H54 (cell line): ENCODE data around the gene OR51V1.
"Not testable (repeated sequence)": the region's sequence is repeated elsewhere in the genome, so short reads cannot be mapped to it uniquely, and the experiment has no call there.

ENCODE experiments used
- DNase-seq: peaks from one replicate; pipeline ENCODE4 v3.0.0; 2011; ENCODE audit warnings: low spot score, mixed read lengths; ENCODE audit not compliant: insufficient read length
- FAIRE-seq: peaks from 3 replicates; lab custom pipeline; 2011; peaks lifted over from hg19 to GRCh38; lab: Jason Lieb, UNC
- POLR2A ChIP-seq: IDR thresholded peaks from 2 replicates; pipeline ENCODE4 v1.6.1; 2011; ENCODE audit warnings: low read depth, mild to moderate bottlenecking, low read length

The OR51V1 gene, protein sequence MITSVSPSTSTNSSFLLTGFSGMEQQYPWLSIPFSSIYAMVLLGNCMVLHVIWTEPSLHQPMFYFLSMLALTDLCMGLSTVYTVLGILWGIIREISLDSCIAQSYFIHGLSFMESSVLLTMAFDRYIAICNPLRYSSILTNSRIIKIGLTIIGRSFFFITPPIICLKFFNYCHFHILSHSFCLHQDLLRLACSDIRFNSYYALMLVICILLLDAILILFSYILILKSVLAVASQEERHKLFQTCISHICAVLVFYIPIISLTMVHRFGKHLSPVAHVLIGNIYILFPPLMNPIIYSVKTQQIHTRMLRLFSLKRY

GRCh38 chr11:5200582-5200981 is at the start of gene OR51V1:
Gene OR51V1, minus strand, starts transcription at chr11:5200682. Its CDS starts 0 bp downstream, at chr11:5200682.
- no peak for TF ChIP-seq POLR2A
- DNase-seq (no peak), FAIRE-seq (no peak)

DNA sequence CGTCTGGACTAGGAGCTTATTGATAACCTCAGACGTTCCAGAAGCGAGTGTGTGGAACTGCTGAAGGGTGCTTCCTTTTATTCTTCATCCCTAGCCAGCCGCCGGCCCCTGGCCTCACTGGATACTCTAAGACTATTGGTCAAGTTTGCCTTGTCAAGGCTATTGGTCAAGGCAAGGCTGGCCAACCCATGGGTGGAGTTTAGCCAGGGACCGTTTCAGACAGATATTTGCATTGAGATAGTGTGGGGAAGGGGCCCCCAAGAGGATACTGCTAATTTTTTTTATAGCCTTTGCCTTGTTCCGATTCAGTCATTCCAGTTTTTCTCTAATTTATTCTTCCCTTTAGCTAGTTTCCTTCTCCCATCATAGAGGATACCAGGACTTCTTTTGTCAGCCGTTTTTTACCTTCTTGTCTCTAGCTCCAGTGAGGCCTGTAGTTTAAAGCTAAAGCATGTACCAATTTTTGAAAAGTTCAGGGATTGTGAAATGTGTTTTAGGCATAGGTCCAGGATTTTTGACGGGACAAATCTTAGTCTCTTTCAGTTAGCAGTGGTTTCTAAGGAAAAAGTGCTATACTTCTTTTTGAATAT is 49.4 kb upstream of the OR51V1 start, which contains the start of gene HBG1:
HBG1 (minus strand) TSS at position 51 of the 590 bp plus-strand sequence. CDS start 53 bp downstream, outside the sequence.
- FAIRE-seq, result peak; percentile 68
- not testable (repeated sequence) for DNase-seq

DNA sequence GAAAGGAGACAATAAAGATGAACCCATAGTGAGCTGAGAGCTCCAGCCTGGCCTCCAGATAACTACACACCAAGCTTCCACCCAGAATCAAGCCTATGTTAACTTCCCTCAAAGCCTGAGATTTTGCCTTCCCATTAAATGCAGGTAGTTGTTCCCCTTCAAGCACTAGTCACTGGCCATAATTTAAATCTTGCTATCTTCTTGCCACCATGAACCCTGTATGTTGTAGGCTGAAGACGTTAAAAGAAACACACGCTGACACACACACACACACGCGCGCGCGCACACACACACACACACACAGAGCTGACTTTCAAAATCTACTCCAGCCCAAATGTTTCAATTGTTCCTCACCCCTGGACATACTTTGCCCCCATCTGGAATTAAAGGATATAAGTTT is 48.0 kb upstream of the OR51V1 start:
- not testable (repeated sequence) for DNase-seq, FAIRE-seq

GRCh38 chr11:5247472-5248192 is 47.1 kb upstream of the OR51V1 start:
- no peak for TF ChIP-seq POLR2A
- FAIRE-seq (no peak), DNase-seq (no peak)

DNA sequence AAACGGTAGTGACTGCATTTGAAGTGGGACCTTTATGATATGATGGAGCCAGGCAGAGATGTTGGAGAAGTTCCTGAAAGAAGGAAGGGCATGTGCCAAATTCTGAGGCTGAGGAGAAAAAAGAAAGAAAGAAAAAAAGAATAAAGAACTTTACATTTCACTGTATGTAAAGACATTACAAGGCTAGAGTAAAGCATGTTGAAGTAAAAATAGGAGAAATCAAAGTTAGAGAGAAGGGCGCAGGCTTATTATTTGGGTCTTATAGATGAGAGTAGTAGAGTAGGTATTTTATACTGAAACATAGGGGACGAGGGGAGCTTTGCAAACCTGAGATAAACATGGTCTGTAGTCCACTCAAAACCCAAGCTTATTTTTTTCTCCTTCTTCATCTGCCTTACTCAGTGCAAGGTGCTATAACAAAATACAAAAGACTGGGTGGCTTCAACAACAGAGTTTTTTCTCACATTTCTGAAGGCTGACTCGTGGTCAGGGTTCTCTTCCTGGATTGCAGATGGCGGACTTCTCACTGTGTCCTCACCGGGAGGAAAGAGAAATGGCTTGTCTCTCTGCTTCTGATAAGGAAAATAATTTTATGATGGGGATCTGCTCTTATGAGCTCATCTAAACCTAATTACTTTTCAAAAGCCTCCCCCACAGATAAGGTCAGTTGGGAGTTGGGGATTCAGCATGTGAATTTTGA is 46.4 kb upstream of the OR51V1 start:
- no peak for FAIRE-seq

DNA sequence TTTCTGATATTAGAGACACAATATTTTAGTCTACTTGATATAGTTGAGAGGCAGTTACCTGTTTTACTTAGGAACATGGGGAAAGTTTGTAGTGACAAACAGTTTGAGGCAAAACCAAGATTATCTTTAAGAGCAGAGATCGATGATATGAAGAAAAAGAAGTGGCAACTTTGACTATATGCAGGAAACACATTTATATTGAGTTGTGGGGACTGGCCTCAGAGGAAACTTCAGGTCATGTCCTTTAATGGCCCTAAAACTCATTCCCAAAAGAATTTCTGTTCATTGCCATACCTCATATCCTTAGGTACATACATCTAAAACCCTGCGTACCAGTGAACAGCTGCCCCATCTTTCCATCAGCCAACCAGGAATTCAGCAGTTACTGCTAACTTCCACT is 44.7 kb upstream of the OR51V1 start:
- no peak for DNase-seq
- FAIRE-seq, result no peak
- no peak for TF ChIP-seq POLR2A

More for the DNA sequence above, 46.4 kb upstream of the OR51V1 start:
- TF ChIP-seq POLR2A, result no peak
- no peak for DNase-seq

GRCh38 chr11:5243816-5244180 is 43.3 kb upstream of the OR51V1 start:
- FAIRE-seq (no peak), DNase-seq (no peak)
- TF ChIP-seq POLR2A, result no peak

DNA sequence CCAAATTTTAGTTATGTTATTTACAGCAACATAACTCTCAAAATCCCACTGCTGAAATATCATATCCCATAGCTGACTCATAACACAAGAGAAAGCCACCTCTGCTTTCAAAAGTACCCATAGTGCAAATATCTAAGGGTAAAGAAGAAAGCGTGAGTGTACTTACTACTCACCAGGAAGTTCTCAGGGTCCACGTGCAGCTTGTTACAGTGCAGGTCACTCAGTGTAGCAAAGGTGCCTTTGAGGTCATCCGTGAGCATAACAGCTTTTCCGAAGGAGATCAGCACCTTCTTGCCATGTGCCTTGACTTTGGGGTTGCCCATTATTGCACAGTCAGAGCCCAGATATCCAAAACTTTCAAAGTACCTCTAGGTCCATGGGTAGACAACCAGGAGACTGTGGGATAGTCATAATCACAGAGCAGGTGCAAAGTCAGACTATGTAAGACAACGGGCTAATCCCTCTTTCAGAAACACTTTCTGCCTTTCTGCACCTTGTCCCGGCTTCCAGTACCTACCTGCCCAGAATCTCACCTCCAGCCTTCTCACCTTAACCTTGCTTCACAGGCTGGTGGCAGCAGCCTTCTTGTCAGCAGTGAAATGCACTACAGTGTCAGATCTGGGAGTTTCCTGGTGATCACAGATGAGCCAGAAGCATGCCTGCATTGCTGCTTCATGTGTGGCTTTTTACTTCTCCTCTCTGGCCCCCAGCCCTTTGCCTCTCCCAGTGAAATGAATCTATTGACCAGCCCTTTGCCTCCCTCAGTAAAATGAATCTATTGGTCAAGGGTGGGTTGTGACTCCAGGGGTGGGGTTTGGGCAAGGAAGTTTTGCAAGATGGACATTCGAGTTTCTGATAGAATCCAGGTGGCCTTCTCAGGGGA is 42.7 kb upstream of the OR51V1 start:
- peak; percentile 11 for FAIRE-seq
- TF ChIP-seq POLR2A, result no peak

DNA sequence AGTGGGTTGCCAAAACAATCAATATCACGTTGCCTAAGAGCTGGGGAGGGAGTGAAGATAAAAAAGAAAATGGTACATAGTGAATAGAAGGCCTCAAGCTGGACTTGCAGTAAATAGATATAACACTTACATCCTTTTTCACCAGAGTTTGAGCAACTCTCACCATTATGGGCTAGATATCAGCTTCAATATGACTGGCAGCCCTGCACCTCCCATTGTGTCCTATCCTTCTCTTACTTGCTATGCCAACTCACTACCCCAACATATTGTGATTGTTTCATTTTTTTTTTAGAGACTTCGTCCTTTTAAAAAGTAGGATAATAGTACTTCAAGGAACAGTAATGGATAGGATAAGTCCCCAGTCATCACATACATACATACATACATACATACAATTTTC is 41.7 kb upstream of the OR51V1 start:
- DNase-seq, result no peak
- FAIRE-seq, result no peak
- no peak for TF ChIP-seq POLR2A

More for the DNA sequence above, 42.7 kb upstream of the OR51V1 start:
- DNase-seq, result no peak

GRCh38 chr11:5241458-5241857 is 41.0 kb upstream of the OR51V1 start:
- no peak for TF ChIP-seq POLR2A
- FAIRE-seq, result no peak
- no peak for DNase-seq

DNA sequence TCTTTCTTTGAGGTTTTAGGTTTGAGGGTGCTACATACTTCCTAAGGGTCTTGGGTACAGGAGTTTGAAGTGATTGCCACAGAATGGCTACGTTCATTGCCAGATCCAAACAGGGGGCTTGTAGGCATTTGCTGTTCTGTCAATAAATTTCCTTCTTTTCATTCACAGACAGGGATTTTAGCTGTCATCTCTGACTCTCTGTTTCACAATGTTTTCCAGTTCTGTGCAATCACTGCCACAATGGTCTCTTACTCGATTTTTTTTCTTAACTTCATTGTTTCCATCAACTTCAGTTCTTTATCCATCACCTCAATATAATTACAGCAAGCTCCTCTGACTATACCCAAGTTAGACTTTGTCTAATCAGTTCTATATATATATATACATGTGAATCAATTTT is 40.0 kb upstream of the OR51V1 start:
- no peak for TF ChIP-seq POLR2A
- no peak for FAIRE-seq
- no peak for DNase-seq

- peak; percentile 36 for FAIRE-seq
- no peak for DNase-seq
- TF ChIP-seq POLR2A, result no peak
These were observed 39.6 kb upstream of the OR51V1 start for GRCh38 chr11:5240056-5240455.

DNA sequence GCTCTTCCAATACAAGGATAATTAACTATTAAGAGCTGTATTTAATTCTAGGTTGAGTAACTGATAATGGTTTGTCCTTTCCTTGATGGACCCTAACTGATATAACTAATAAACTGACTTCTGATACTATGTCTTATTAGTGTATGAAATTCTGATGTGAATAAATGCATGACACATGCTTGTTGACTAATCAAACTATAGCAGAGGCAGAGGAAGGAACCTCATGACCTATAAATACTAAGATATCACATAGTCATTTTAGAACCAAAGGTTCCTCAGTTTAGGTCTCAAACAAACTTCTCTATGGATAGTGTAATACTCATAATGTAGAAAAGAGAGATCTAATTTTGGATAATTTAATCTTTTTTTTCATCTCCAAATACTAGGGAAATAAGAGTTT is 38.6 kb upstream of the OR51V1 start:
- FAIRE-seq (no peak), DNase-seq (no peak)
- TF ChIP-seq POLR2A, result no peak
